22Rv1 (cell line): ENCODE results near the gene COIL.

Experiments
- H3K27ac ChIP-seq: fragments of 450-650 bp; 2 replicates; pipeline ENCODE4 v1.5.1; 2017
- ZFX ChIP-seq: fragments of 450-650 bp; IDR thresholded peaks from 2 replicates; pipeline ENCODE4 v1.6.1; 2017; ENCODE audit warnings: antibody characterized with exemption, borderline replicate concordance
- TF ChIP-seq, protein P1 (sequence below): fragments of 450-650 bp; IDR thresholded peaks from 2 replicates; pipeline ENCODE4 v1.5.1; 2017; ENCODE audit warnings: mild to moderate bottlenecking

The COIL gene

DNA sequence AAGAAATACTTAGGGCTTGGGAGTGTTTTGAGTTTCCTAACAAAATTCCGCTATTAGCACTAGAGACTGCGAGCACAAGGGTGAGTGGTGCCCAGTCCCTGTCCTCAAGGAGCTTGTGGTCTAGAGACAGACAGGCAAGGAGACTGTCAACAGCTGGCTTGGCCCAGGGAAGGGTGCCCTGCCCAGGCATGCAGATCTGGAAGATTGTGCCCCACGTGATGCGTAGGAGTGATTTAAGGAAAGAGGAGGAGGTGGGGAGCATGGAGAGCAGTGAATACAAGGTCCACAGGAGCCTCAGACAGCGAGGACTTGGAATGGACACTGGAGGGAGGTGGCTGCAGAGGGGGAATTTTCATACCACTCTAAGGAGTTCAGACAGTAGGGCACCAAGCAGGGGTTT, 42.1 kb upstream of the COIL start:
- H3K27ac ChIP-seq, result no peak overlapping the region
- TF ChIP-seq ZFX, result no peak
- TF ChIP-seq, protein P1, sequence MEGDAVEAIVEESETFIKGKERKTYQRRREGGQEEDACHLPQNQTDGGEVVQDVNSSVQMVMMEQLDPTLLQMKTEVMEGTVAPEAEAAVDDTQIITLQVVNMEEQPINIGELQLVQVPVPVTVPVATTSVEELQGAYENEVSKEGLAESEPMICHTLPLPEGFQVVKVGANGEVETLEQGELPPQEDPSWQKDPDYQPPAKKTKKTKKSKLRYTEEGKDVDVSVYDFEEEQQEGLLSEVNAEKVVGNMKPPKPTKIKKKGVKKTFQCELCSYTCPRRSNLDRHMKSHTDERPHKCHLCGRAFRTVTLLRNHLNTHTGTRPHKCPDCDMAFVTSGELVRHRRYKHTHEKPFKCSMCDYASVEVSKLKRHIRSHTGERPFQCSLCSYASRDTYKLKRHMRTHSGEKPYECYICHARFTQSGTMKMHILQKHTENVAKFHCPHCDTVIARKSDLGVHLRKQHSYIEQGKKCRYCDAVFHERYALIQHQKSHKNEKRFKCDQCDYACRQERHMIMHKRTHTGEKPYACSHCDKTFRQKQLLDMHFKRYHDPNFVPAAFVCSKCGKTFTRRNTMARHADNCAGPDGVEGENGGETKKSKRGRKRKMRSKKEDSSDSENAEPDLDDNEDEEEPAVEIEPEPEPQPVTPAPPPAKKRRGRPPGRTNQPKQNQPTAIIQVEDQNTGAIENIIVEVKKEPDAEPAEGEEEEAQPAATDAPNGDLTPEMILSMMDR, result no peak

DNA sequence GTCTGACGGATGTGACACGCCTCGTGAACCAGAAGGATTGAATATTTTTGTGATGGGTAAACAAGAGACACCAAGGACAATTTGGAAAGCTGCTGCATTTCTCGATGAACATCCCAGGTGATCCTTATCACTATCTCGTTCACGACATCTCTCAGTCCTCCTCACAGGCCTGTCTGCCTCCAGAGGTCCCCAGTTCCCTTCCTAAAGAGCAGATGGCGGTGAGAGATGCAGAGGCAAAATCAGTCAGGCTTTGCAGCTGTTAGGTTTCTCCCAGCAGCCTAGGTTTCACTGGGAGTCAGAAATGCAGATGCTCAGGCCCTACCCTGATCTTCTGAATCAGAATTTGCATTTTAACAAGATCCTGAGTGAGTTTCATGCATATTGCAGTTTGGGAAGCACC, 40.7 kb upstream of the COIL start:
- no peak for TF ChIP-seq ZFX
- TF ChIP-seq, protein P1, result no peak
- H3K27ac ChIP-seq, result no peak overlapping the region

DNA sequence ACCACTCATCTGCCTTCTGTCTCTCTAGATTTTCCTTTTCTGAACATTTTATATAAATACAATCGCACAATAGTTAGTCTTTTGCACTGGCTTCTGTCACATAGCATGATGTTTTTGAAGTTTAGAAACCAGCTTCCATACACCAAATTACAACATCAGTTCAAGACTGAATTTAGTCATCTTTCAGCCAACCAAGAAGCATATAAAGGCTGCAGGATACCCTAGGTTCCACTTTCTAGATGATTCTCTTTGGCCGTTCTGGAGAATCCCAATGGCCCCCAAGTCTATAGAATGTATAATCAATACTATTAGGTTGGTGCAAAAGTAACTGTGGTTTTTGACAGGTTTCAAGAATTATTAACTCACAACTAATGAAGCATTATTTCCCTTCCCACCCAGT, 36.5 kb upstream of the COIL start:
- H3K27ac ChIP-seq, result no peak overlapping the region
- TF ChIP-seq ZFX, result no peak
- TF ChIP-seq, protein P1, result no peak

DNA sequence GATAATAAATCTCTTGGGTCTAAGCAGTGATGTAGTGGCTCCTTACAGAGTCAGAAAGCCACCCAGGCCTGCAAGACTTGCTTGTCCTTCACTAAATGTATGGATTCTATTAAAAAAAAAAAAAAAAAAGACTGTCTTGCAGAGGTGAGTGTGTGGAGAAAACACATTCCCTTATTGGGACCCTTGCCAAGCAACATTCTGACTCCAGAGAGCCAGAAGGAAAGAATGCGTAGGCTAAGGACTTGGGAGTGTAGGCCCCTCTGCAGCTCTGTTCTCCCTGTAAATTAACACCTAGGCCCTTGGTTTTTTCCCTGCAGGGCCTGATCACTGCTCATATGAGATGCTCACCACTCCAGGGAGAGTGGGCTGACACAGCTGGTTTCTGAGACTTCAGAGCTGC, 34.9 kb upstream of the COIL start:
- H3K27ac ChIP-seq, result no peak overlapping the region
- no peak for TF ChIP-seq ZFX
- TF ChIP-seq, protein P1, result no peak

DNA sequence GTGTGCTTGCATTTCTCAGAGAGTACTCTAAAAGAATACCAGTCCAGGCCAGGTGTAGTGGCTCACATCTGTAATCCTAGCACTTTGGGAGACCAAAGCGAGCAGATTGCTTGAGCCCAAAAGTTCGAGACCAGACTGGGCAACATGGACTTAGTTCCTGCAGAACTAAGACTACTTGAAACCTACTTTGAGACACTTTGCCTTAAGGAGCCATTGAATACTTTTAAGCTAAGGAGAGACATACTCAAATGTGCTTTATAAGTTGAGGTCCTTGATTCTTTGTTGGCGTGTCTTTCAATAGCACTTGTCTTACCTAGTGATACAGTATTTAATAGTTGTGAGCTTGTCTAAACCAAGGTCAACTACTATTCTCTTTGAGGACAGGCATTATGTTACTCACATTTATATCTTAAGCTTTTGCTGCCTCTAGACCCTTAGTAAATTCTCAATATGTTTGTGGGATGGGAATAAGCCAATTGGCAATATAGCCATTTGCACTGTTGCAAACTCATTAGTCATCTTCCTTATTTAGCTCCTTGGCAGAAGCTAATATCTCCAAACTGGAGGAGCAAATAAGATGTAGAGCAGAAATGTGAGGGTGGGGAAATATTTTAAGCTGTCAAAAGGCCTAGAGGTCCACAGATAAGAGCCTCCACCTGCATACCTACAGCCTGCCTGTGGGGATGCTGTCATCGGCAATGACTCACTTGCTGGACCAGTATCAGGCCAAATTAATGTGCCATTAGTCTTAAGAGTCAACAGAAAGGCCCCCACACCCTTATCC, 33.4 kb upstream of the COIL start:
- TF ChIP-seq, protein P1, result no peak
- no peak for TF ChIP-seq ZFX
- H3K27ac ChIP-seq, result no peak overlapping the region

DNA sequence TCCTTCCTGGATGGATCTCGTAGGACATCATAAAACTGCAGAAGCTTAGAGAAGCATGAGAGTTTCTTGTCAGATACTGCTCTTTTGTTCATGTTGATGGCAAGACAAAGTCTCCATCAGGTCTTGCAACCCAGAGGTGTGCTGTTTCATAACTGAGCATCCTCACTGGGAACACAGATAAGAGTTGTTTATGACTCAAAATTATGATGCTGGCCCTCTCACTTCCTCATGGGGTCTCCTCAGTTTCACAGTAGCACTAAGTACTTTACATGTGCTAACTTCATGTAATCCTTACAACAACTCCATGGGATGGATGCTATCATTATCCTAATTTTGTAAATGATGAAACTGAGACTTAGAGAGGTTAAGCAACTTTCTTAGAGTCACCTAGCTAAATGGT, 31.5 kb upstream of the COIL start:
- no peak overlapping the region for H3K27ac ChIP-seq
- TF ChIP-seq, protein P1, result no peak
- no peak for TF ChIP-seq ZFX

DNA sequence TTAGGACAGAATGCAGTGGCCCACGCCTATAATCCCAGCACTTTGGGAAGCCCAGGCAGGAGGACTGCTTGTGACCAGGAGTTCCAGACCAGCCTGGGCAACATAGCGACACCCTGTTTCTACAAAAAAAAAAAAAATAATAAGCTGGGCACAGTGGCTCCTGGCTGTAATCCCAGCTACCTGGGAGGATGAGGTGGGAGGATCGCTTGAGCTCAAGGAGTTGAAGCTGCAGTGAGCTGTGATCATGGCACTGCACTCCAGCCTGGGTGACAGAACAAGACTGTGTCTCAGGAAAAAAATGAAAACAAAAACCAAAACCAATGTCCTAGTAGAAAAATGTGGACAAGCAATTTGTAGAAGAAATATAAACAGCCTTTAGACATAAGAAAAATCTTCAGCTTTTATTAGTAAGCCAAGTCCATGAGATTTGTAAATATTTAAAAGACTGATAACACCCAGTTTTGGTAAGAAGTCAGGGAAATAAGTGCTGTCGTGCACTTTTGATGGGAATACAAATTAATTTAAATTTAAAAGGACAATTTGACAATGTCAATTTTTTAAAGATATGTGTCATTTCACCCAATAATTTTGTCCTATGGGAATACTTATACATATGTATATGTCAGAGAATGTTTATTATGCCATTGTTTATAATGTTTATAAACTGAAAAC, 28.2 kb upstream of the COIL start:
- no peak overlapping the region for H3K27ac ChIP-seq
- TF ChIP-seq ZFX, result no peak
- TF ChIP-seq, protein P1, result no peak
